GM10847 (cell line): ENCODE measurements around the gene CCNI.

Source experiments
- POLR2A ChIP-seq: IDR thresholded peaks from 2 replicates; pipeline ENCODE4 v1.6.1; 2011; ENCODE audit not compliant: insufficient read length; ENCODE audit errors: extremely low read depth

Gene CCNI

GRCh38 chr4:77022560-77023179, 53.1 kb downstream of the CCNI start:
- no peak for TF ChIP-seq POLR2A

- no peak for TF ChIP-seq POLR2A
These were observed 54.1 kb downstream of the CCNI start for GRCh38 chr4:77021614-77022089.

- TF ChIP-seq POLR2A, result no peak
These were observed 55.8 kb downstream of the CCNI start for GRCh38 chr4:77020017-77020416.

GRCh38 chr4:77015390-77015789, 60.4 kb downstream of the CCNI start:
- TF ChIP-seq POLR2A, result no peak

GRCh38 chr4:77014256-77014655, 61.5 kb downstream of the CCNI start:
- no peak for TF ChIP-seq POLR2A

- TF ChIP-seq POLR2A, result no peak
These were observed 63.1 kb downstream of the CCNI start for GRCh38 chr4:77012726-77013125.

GRCh38 chr4:77010841-77011354, 64.9 kb downstream of the CCNI start:
- TF ChIP-seq POLR2A, result no peak

- no peak for TF ChIP-seq POLR2A
These were observed 66.2 kb downstream of the CCNI start for GRCh38 chr4:77009511-77010115.

GRCh38 chr4:77007358-77008230, 68.2 kb downstream of the CCNI start:
- no peak for TF ChIP-seq POLR2A

- no peak for TF ChIP-seq POLR2A
These were observed 68.9 kb downstream of the CCNI start for GRCh38 chr4:77006753-77007353.

- no peak for TF ChIP-seq POLR2A
These were observed 72.4 kb downstream of the CCNI start for GRCh38 chr4:77003400-77003799.

- no peak for TF ChIP-seq POLR2A
These were observed 73.3 kb downstream of the CCNI start for GRCh38 chr4:77002321-77003107.

- TF ChIP-seq POLR2A, result no peak
These were observed 73.9 kb downstream of the CCNI start for GRCh38 chr4:77001907-77002306.

- no peak for TF ChIP-seq POLR2A
These were observed 77.4 kb downstream of the CCNI start for GRCh38 chr4:76998251-76998901.

- TF ChIP-seq POLR2A, result no peak
These were observed 78.3 kb downstream of the CCNI start for GRCh38 chr4:76997532-76997931.
